HUDEP-2 (cell line): ENCODE results near the gene LRRK2.
"Not testable (repeated sequence)": the region's sequence is repeated elsewhere in the genome, so short reads cannot be mapped to it uniquely, and the experiment has no call there.

ENCODE experiments used
- DNase-seq, 76 experiments: peaks; one replicate each; lab custom pipeline; 2025; ENCODE audit not compliant: unreplicated experiment in 76 of 76; lab: John Stamatoyannopoulos, UW

Gene LRRK2

GRCh38 chr12:40211186-40211585 lies 13.6 kb upstream of the LRRK2 start:
- not testable (repeated sequence) for DNase-seq

- no peak for DNase-seq
Measured at GRCh38 chr12:40212566-40212965, 12.2 kb upstream of the LRRK2 start.

- DNase-seq = no peak
Measured at GRCh38 chr12:40215982-40216381, 8.8 kb upstream of the LRRK2 start.

- DNase-seq = no peak
Measured at GRCh38 chr12:40216516-40217288, 8.1 kb upstream of the LRRK2 start.

GRCh38 chr12:40219760-40220159 lies 5.0 kb upstream of the LRRK2 start:
- no peak for DNase-seq

- DNase-seq = no peak
Measured at GRCh38 chr12:40222247-40222646, 2.5 kb upstream of the LRRK2 start.

GRCh38 chr12:40223646-40224045 lies 1.2 kb upstream of the LRRK2 start:
- DNase-seq = no peak

GRCh38 chr12:40225337-40225983 lies 663 bp downstream of the LRRK2 start:
- DNase-seq = no peak

- no peak for DNase-seq
Measured at GRCh38 chr12:40225984-40226602, 1.3 kb downstream of the LRRK2 start.

GRCh38 chr12:40226705-40227104 lies 1.9 kb downstream of the LRRK2 start:
- DNase-seq = peak in 12 of 76 experiments; percentile 0 to 75 (median 32)

- no peak for DNase-seq
Measured at GRCh38 chr12:40227447-40227846, 2.6 kb downstream of the LRRK2 start.

- DNase-seq = no peak
Measured at GRCh38 chr12:40228727-40229126, 3.9 kb downstream of the LRRK2 start.

GRCh38 chr12:40229690-40230651 lies 5.2 kb downstream of the LRRK2 start:
- DNase-seq = no peak

GRCh38 chr12:40232602-40233001 lies 7.8 kb downstream of the LRRK2 start:
- no peak for DNase-seq

- DNase-seq = no peak
Measured at GRCh38 chr12:40233741-40234367, 9.1 kb downstream of the LRRK2 start.

GRCh38 chr12:40236357-40236850 lies 11.6 kb downstream of the LRRK2 start:
- no peak for DNase-seq

- no peak for DNase-seq
Measured at GRCh38 chr12:40238266-40238902, 13.6 kb downstream of the LRRK2 start.

GRCh38 chr12:40238979-40239378 lies 14.2 kb downstream of the LRRK2 start:
- no peak for DNase-seq

GRCh38 chr12:40240779-40241178 lies 16.0 kb downstream of the LRRK2 start:
- DNase-seq = no peak

GRCh38 chr12:40241741-40242140 lies 16.9 kb downstream of the LRRK2 start:
- DNase-seq = no peak
